NCI-H748 (cell line): ENCODE results near the gene SCD5.
A peak's percentile ranks its signal among the peaks of the same experiment; 100 is the strongest.

Experiments
- DNase-seq: peaks from one replicate; lab custom pipeline; 2025; ENCODE audit not compliant: unreplicated experiment; lab: John Stamatoyannopoulos, UW

Gene SCD5

GRCh38 chr4:82694892-82695291 lies 103.7 kb downstream of the SCD5 start:
- no peak for DNase-seq

- DNase-seq = no peak
Observed at GRCh38 chr4:82694046-82694445, 104.5 kb downstream of the SCD5 start.

DNA sequence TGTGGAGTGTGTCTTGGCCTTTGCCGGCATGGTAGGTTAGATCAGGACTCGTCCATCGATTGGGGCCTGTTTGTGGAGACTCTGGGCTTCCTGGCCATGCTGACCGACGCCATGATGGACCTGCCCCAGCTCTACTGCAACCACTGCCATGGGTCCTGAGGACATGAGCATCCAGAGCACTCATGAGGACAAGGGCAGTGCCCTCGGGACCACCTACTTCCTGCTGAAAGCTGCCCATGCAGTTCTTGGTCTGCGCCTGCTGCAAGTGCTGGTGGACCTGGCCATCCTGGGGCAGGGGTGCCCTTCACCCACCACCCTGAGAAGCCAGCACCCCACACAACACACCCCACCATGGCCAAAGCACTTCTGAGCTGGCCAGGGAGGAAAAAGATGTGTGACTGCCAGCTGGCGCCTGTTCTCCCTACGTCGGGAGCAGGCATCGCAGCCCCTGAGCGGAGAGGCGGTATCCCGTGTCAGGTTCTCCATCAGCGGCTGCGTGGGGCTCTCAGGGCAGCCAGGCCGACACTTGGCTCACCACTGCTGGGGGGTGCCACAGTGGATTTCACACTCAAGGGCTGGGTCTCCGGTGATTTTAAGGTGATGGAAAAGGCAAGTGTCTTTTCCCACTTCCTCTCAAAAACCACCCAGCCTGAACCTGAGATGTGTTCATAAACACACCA lies 106.4 kb downstream of the SCD5 start:
- no peak for DNase-seq

DNA sequence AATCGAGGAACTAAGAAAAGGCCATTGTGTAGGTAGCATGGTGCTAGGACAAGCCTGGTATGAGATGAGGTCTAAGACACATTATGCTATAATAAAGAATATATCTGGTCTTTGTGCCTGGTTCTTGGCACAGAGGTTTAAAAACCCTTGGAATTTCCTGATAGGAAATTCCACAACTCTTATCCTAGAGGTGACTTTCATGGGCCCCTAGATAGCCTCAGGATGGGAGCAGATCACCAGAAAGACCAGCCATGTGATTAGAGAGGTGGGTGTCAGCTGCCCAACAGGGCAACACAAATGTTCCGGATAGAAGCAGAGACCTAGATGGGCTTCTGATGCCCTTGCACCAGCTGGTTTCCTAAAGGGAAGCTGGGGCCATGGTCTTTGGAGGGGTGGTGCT lies 107.2 kb downstream of the SCD5 start:
- DNase-seq = no peak

GRCh38 chr4:82688091-82688795 lies 110.4 kb downstream of the SCD5 start:
- DNase-seq = no peak

GRCh38 chr4:82687531-82687930 lies 111.1 kb downstream of the SCD5 start:
- DNase-seq = no peak

DNA sequence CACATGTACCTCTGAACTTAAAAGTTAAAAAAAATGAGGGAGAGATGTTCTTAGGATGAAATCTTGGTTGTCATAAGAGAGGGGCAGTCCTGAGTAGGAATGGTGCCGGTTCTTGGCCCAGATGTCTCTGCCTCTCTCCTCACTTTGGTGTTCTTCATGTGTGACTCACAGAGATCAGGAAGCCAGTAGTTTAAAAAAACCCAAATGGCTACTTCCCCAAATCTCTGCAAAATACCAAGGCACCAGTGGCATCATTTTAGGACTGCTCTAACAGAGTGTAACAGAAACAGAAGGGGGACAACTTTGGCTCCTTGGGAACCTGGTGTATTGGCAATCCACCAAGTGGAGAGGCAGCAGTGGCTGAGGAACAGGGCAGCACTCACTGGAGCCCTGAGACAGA lies 116.8 kb downstream of the SCD5 start:
- DNase-seq = no peak

- no peak for DNase-seq
Observed at GRCh38 chr4:82680834-82681233, 117.8 kb downstream of the SCD5 start.

- DNase-seq = no peak
Observed at GRCh38 chr4:82679531-82679930, 119.1 kb downstream of the SCD5 start.

GRCh38 chr4:82678051-82678450 lies 120.5 kb downstream of the SCD5 start:
- DNase-seq = no peak

DNA sequence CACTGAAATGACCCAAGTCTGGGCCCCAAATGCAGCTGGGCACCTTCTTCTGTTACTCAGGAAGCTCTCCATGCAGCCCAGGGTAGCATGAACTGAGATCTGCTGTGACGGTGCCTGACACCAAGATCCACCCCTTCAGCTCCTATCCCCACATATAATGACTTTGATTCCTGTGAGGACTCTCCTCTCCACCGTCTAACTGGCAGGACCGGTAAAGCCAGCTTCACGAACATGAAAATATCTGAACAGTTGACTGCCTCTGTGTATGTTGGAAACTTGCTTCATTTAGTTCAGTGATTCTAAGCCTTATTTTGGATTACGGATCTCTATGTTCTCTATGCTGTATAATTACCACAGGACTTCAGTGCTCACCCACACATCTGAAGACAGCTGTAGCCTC lies 121.3 kb downstream of the SCD5 start:
- DNase-seq = peak; percentile 4

- no peak for DNase-seq
Observed at GRCh38 chr4:82667761-82668480, 130.7 kb downstream of the SCD5 start.

GRCh38 chr4:82666970-82667665 lies 131.5 kb downstream of the SCD5 start:
- DNase-seq = no peak

GRCh38 chr4:82661181-82661992 lies 137.2 kb downstream of the SCD5 start:
- peak; percentile 63 for DNase-seq

- no peak for DNase-seq
Observed at GRCh38 chr4:82652062-82652461, 146.5 kb downstream of the SCD5 start.

DNA sequence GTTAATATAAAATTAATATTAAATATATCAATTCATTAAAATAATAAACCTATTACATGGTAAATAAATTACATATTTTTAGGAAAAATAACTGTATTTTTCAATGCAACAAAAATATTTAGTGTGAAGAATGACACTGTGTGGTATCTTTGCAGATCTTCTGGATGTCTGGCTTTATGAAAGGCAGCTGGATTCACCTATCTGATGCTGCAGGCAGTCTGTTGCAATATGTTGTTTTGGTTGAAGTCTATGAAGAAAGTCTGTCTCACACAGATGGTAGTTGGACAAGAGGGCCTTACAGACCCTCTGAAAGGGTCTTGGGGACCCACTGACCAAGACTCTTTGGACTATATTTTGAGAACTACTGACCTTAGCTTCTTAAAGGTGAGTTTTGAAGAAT lies 147.7 kb downstream of the SCD5 start:
- DNase-seq = no peak

GRCh38 chr4:82648356-82648755 lies 150.2 kb downstream of the SCD5 start:
- DNase-seq = no peak

GRCh38 chr4:82645936-82646565 lies 152.5 kb downstream of the SCD5 start:
- no peak for DNase-seq

- no peak for DNase-seq
Observed at GRCh38 chr4:82644734-82645126, 153.9 kb downstream of the SCD5 start.

GRCh38 chr4:82643994-82644733 lies 154.4 kb downstream of the SCD5 start:
- DNase-seq = no peak
